Measurements from ENCODE around the gene CRYGA. TPM values are rescaled to one million over a fixed set of nuclear protein-coding genes. Genes with fewer than 3 reads are reported as not detected.

Gene CRYGA
- total and polyA plus RNA-seq, 12 donors = not detected

- Histone ChIP-seq H3K27me3 (peaks cover 0 to 3% (median 0%) of the 10 kb centered on the region in 7 donors), H3K9me3 (peaks cover 0 to 9% (median 0%) of the 10 kb centered on the region in 11 donors), H3K4me3 (no peak overlapping the region), H3K36me3 (no peaks in the 10 kb centered on the region), H3K4me1 (no peaks in the 10 kb centered on the region), H3K27ac (no peak overlapping the region)
- 81 to 88% methylated on average over 11 of the region's 11 CpGs for WGBS, 2 donors
- no peak for DNase-seq
- ATAC-seq = no peak
- intact Hi-C loops (cut with DNase I) = no loop called here
- TF ChIP-seq CTCF (IDR thresholded peaks at IDR 0.05) = no peak
These were observed 27.3 kb downstream of the CRYGA start for GRCh38 chr2:208135794-208136715.

GRCh38 chr2:208134928-208135586 lies 28.3 kb downstream of the CRYGA start:
- Histone ChIP-seq H3K27me3 (peaks cover 0 to 3% (median 0%) of the 10 kb centered on the region in 7 donors), H3K27ac (no peak overlapping the region), H3K4me3 (no peak overlapping the region), H3K4me1 (no peaks in the 10 kb centered on the region), H3K9me3 (peaks cover 0 to 9% (median 0%) of the 10 kb centered on the region in 11 donors), H3K36me3 (no peaks in the 10 kb centered on the region)
- DNase-seq (no peak), ATAC-seq (no peak)
- WGBS, 2 donors = 48 to 50% methylated on average over 8 of the region's 8 CpGs
- intact Hi-C loops (cut with DNase I) = no loop called here
- TF ChIP-seq CTCF (IDR thresholded peaks at IDR 0.05) = no peak

- DNase-seq (no peak), ATAC-seq (no peak)
- Histone ChIP-seq H3K4me3 (no peak overlapping the region), H3K27ac (no peak overlapping the region), H3K27me3 (peaks cover 0 to 20% (median 5%) of the 10 kb centered on the region in 7 donors), H3K4me1 (no peaks in the 10 kb centered on the region), H3K36me3 (no peaks in the 10 kb centered on the region), H3K9me3 (no peaks in the 10 kb centered on the region)
- intact Hi-C loops (cut with DNase I) = no loop called here
- WGBS, 2 donors = 79 to 80% methylated on average over 6 of the region's 6 CpGs
- no peak for TF ChIP-seq CTCF (IDR thresholded peaks at IDR 0.05)
These were observed 32.7 kb downstream of the CRYGA start for GRCh38 chr2:208130712-208131110.

GRCh38 chr2:208129744-208130711 lies 33.4 kb downstream of the CRYGA start, which contains the start of gene CRYGC:
Gene CRYGC (minus strand): TSS chr2:208129828. CDS start chr2:208129792, 36 bp downstream.
- intact Hi-C loops (cut with DNase I) = no loop called here
- no peak for DNase-seq
- 75 to 79% methylated on average over 19 of the region's 19 CpGs for WGBS, 2 donors

More at GRCh38 chr2:208129744-208130711, 33.4 kb downstream of the CRYGA start, which contains the start of gene CRYGC:
- Histone ChIP-seq H3K27ac (no peak within 1 kb of the TSS), H3K4me3 (no peak within 1 kb of the TSS), H3K9me3 (no peaks in the 10 kb centered on the region), H3K27me3 (peaks cover 0 to 27% (median 11%) of the 10 kb centered on the region in 7 donors), H3K36me3 (no peaks in the 10 kb centered on the region), H3K4me1 (no peaks in the 10 kb centered on the region)
- TF ChIP-seq CTCF (IDR thresholded peaks at IDR 0.05) = no peak
- no peak for ATAC-seq
